Stimulated activated CD4-positive, alpha-beta T cell treated with anti-CD3 and anti-CD28 coated beads, Interleukin-2, amount 100 ng/mL, for 24 hours (primary cell): ENCODE results near the gene GUCA1C.

Experiments
- DNase-seq, 2 donors: peaks; one replicate each; pipeline ENCODE4 v3.0.0-alpha.2; 2020

GUCA1C gene

DNA sequence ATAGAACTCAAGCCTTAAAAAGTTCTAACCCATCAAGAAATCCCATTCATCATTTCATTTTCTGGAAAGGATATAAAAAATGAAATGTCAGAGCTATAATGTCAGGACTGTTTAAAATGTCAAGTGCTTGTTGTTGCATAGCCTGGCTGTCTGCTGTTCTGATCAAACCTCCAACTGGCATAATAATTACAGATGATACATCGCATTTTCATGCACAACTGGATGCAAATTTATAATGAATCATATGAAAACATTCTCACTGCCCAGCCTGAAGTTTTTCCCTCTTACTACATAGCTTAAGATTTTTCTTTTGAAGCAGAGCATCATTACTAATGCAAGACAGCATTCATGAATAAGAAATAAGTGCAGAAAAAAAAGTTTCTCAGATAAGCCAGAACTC, 46.5 kb downstream of the GUCA1C start:
- DNase-seq: no peak

DNA sequence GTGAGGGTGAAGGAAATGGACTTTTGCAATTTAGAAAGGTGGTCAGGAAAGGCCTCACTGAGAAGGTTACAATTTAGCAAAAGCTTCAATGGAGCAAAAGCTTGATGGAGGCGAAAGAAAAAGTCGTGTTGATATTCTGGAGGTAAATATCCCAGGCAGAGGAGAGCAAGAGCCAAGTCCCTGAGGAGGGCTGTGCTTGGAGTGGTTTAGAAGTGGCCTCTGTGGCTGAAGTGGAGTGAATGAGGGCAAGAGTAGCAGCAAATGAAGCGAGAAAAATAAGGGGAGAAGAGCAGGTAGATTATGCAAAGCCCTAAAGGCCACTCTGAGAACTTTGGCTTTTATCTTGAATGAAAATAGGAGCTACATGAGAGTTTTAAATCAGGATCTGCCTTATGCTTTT, 54.1 kb downstream of the GUCA1C start:
- DNase-seq: no peak

DNA sequence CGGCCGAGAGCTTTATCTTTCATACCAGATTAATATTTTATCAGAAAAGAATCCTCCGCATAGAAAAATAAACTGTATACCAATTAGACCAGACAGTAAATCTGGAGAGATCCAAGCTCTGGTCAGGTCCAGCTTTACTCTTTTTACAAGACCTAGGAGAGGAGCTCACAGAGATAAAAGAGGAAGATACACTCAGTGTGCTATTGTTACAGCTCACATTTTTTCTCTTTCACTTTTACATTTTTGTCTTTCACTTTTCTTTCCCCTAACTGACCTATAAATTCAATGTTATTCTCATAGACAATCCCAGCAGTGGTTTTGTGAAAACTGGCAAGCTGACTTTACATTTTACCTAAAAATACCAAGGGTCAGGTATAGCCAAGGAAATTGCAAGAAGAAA, 55.8 kb downstream of the GUCA1C start:
- no peak for DNase-seq

DNA sequence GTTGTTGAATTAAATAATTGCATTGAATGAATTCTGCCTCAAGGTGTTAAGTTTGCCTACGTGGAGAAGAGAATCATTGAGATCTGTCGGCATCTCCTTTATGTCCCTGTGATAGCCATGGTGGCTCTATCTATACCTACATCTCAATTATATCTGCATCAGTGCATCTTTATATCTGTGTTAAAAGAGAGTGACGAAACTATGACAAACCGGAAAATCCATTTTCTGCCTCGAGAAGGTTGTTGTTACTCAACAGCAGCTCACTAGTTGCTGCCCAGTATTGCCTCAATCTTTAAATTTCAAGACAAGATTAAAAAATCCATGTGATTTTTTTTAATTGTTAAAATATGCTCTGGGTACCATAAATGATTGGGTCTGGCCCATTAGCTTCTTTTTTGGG, 58.7 kb downstream of the GUCA1C start:
- no peak for DNase-seq

DNA sequence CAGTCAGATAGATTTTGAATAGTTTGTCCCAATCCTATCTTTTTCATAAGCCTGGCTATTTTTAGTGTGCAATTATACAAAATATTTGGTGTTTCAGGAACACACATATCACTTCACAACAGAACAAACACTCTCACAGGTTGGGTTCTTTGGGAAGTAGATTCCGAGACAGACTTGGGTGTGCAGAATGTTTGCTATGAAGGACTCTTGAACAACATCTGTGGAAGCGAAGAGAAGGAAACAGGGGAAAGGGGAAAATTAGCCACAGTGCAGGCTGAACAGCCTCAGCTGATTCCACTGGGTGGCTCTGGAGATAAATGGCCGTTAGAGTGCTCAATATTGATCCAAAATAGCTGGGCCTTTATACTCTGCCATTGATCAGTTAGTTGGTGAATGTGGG, 61.8 kb downstream of the GUCA1C start:
- no peak for DNase-seq

DNA sequence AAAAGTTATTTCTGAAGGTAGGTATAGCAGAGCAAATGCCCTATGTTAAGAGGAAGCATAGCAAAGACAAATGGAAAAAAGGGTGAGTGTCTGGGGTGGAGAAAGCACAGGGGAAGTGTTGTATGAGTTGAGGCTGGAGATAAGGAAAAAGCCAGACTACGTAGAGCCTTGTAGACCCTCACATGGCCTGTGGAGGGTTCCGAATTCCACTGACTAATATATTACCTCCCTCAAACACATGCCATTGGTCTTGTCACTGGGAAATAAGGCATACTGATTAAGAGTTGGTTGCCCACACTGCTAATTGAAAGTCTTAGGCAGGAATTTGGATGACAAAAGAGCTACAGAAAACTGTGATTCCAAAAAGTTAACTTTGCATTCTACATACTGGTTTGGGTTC, 65.9 kb downstream of the GUCA1C start:
- DNase-seq: no peak

DNA sequence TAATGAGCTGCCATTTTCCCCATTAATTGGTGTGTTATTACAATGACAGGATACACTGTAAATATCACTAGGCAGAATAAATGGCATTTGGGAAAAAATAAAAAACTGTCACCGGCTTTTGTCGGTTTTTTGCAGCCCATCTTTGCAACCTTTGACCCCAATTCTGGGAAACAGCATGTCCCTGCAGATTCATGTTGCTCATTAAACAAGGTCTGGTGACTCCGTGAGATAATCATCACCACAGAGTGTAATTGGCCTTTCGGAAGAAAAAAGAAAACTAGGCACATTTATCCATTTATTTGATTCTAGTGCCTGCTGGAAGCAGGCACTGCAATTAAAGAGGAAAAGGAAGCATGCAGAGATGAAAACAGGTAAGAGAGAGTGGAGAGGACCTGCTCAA, 66.6 kb downstream of the GUCA1C start:
- DNase-seq: no peak

DNA sequence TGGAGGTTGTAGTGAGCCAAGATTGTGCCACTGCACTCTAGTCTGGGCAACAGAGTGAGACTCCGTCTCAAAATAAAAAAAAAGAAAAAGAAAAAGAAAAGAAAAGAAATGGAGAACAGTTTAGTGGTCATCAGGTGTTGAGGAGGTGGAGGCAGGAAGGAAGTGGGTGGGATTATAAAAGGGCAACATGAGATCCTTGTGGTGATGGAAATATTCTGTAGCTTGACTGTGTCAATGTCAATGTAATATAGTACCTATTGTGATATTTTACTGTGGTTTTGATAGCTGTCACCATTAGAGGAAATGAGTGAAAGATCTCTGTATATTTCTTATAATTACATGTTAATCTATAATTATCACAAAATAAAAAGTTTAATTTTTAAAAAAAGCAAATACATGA, 70.3 kb downstream of the GUCA1C start:
- no peak for DNase-seq

DNA sequence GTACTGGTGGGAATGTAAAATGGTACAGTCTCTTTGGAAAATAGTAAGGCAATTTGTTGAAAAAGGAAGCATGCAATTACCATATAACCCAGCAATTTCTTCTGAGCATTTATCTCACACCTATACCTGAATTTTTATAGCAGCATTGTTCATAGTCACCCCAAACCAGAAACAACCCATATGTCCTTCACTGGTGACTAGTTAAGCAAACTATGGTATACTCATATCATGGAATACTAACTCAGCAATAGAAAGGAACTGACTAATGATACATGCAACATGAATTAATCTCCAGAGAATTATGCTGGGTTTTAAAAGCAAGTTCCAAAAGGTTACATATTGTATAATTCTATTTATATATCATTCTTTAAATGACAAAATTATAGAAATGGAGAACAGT, 70.9 kb downstream of the GUCA1C start:
- DNase-seq: no peak

DNA sequence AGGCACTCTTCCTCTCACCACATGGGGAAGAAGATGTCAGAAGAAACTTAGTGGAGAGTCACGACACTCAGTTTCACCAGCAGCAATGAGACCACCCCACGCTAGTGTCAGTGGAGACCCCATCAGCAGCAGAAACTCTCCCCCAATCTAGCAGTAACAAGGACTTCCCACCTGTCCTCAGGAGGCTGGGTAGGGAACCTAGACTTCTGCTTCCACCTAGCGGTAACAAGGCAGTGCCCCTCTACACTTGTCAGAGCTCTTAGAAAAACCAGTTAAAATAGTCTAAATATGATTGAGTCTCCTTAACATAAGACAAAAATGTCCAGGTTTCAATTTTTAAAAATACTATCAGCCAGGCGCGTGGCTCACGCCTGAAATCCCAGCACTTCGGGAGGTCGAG, 73.8 kb downstream of the GUCA1C start:
- no peak for DNase-seq

DNA sequence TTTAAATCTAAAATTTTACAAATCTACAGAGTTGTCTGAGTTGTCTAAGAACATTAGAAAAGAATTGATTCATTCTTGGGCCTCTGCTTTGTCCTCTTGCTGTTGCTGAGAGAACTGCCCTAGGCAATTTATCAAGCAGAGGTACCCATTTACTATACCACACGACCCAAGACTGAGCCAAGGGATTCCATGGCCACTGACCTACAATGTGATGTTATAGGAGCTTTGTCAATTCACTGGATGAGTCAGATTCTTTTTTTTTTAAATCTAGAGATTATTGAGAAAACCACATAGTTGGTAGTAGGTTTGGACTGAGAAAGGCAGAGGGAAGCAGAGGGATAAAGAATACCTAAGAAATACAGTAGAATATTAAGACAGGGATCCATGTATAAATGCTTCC, 75.8 kb downstream of the GUCA1C start:
- DNase-seq: no peak

DNA sequence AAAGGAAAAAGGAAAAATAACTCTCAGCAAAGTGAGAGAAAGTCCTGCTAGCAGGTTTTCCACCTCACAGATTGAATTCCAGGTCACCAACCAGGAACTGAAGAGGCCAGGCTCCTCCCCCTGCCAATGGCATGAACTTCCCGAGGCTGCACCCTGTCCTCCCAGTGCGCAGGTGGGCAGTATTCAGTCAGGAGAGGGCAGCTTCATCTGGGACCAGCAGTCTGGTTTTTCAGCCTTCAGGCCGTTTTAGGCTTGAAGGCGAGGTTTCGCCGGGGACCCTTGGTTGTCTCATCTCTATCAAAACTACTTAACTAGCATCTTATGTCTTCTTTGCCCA, 89.9 kb downstream of the GUCA1C start:
- no peak for DNase-seq

DNA sequence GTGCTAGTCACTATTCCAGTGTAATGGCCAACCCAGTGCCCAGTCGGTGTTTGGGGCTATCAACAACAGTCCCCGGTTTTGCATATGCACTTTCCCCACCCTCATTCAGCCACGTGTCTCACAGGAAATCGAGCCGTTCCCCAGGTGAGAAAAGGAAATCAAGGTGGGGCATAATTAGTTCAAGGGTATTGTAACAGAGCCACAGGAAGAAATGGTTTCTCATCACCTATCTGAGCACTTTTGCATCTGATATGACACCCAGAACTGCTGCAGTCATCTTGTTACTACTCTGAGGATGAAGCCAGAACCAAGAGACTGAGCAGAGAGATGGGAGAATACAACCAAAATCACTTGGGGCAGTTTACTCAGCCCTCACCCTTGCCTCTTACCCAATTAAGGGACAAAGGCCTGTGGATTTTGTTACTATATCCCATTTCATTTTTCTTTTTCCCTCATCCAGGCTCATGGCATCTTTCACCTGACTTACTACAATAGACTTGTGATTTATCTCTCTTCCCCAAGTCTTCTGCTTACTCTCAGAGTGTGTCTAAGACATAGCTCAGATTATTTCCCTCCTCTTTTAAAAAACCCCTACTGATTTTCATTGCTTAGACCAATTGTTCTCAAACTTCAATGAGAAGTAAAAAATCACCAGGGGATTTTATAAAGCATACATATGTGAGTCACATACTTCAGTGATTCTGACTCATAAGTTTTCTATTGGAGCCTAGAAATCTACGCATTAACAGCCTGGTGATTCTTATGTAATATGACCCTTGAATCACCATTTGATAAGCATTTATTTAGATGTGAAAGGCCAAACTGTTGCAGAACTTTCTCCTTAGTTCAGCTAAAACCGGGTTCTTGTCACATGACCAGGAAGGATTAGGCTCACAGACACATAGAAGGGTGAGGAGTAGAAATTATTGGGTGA, 90.5 kb downstream of the GUCA1C start:
- peak; percentile 34 to 37 for DNase-seq

DNA sequence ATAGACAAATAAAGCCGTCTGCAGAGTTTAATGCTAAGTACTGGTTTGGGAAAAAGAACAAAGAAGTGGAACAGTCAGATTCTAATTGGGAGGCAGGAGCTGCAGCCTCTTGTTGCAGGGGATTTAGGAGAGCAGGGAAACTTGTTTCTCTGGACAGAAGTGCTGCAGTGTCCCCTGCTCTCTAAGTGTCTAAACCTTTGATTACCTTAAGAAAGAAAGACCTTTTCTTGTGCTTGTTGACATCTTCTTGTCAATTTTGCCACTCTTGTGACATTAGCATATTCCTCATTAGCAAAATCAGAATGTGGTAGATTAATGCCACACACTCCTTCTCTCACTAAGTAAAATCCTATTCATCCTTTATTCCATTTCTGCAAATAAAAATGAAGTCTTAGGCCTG, 92.3 kb downstream of the GUCA1C start:
- DNase-seq: no peak
